Liver (tissue), 9 donors: ENCODE results near the gene RBM18. TPM values are rescaled to one million over a fixed set of nuclear protein-coding genes. Genes with fewer than 3 reads are reported as not detected.

Experiments
- DNase-seq: peaks from one replicate; pipeline ENCODE4 v3.0.0-alpha.2; 2017; ENCODE audit warnings: low spot score
- H3K27ac ChIP-seq, 2 donors: one replicate each; pipeline ENCODE4 v1.7.0; 2013; ENCODE audit warnings: inconsistent platforms in 2 of 2, low read length in 2 of 2, control low read depth in 1 of 2, low read depth in 1 of 2, mild to moderate bottlenecking in 1 of 2
- H3K27me3 ChIP-seq, 4 donors: one replicate each; pipeline versions ENCODE4 v1.6.1 to v1.7.0; 2013; ENCODE audit warnings: low read length in 3 of 4, inconsistent platforms in 1 of 4, mild to moderate bottlenecking in 1 of 4, moderate library complexity in 1 of 4; ENCODE audit not compliant: control insufficient read depth in 4 of 4, insufficient read depth in 4 of 4
- H3K36me3 ChIP-seq, 4 donors: one replicate each; pipeline versions ENCODE4 v1.6.1 to v1.7.0; 2013; ENCODE audit warnings: low read length in 3 of 4, mild to moderate bottlenecking in 3 of 4, low read depth in 1 of 4, moderate library complexity in 1 of 4; ENCODE audit not compliant: control insufficient read depth in 4 of 4, insufficient read depth in 3 of 4
- H3K4me1 ChIP-seq, 4 donors: one replicate each; pipeline versions ENCODE4 v1.6.1 to v1.7.0; 2013; ENCODE audit warnings: low read length in 3 of 4, mild to moderate bottlenecking in 3 of 4, moderate library complexity in 1 of 4; ENCODE audit not compliant: control insufficient read depth in 4 of 4, insufficient read depth in 4 of 4
- H3K4me3 ChIP-seq, 3 donors: one replicate each; pipeline versions ENCODE4 v1.6.1 to v1.7.0; 2013; ENCODE audit warnings: low read length in 3 of 3, control low read depth in 1 of 3, low read depth in 1 of 3, mild to moderate bottlenecking in 1 of 3
- H3K9ac ChIP-seq, 2 donors: one replicate each; pipeline ENCODE4 v1.7.0; 2013; ENCODE audit warnings: low read length in 2 of 2, mild to moderate bottlenecking in 2 of 2, moderate library complexity in 2 of 2, control low read depth in 1 of 2, low read depth in 1 of 2
- H3K9me3 ChIP-seq, 4 donors: one replicate each; pipeline versions ENCODE4 v1.6.1 to v1.7.0; 2013; ENCODE audit warnings: low read length in 3 of 4; ENCODE audit not compliant: control insufficient read depth in 4 of 4
- EGR1 ChIP-seq, 2 donors: IDR thresholded peaks; 2 replicates each; pipeline ENCODE4 v1.6.1; 2016 to 2018; ENCODE audit warnings: antibody characterized with exemption in 2 of 2, low read depth in 2 of 2
- FOXA1 ChIP-seq: IDR thresholded peaks from 2 replicates; pipeline ENCODE4 v1.6.1; 2016; ENCODE audit warnings: antibody characterized with exemption
- FOXA2 ChIP-seq: IDR thresholded peaks from 2 replicates; pipeline ENCODE4 v1.6.1; 2016; ENCODE audit warnings: antibody characterized with exemption
- GABPA ChIP-seq, 2 donors: IDR thresholded peaks in 1 of 2; conservative IDR thresholded peaks in 1 of 2; 2 replicates each; pipeline ENCODE4 v1.6.1; 2016; ENCODE audit warnings: antibody characterized with exemption in 2 of 2, mild to moderate bottlenecking in 1 of 2, moderate library complexity in 1 of 2
- HNF4A ChIP-seq, 2 donors: conservative IDR thresholded peaks; 2 replicates each; pipeline ENCODE4 v1.6.1; 2016; ENCODE audit warnings: antibody characterized with exemption in 2 of 2, mild to moderate bottlenecking in 2 of 2
- HNF4G ChIP-seq: IDR thresholded peaks from 2 replicates; pipeline ENCODE4 v1.6.1; 2016; ENCODE audit warnings: antibody characterized with exemption
- JUND ChIP-seq, 2 donors: IDR thresholded peaks; 2 replicates each; pipeline ENCODE4 v1.6.1; 2016; ENCODE audit warnings: antibody characterized with exemption in 2 of 2
- REST ChIP-seq: IDR thresholded peaks from 2 replicates; pipeline ENCODE4 v1.6.1; 2016; ENCODE audit warnings: antibody characterized with exemption, mild to moderate bottlenecking
- RXRA ChIP-seq, 2 donors: IDR thresholded peaks; 2 replicates each; pipeline ENCODE4 v1.6.1; 2017 to 2018; ENCODE audit warnings: antibody characterized with exemption in 2 of 2, mild to moderate bottlenecking in 1 of 2
- SP1 ChIP-seq: IDR thresholded peaks from 2 replicates; pipeline ENCODE4 v1.6.1; 2018; ENCODE audit warnings: antibody characterized with exemption, mild to moderate bottlenecking
- TAF1 ChIP-seq: conservative IDR thresholded peaks from 2 replicates; pipeline ENCODE4 v1.6.1; 2016; ENCODE audit warnings: antibody characterized with exemption, mild to moderate bottlenecking
- YY1 ChIP-seq: IDR thresholded peaks from 2 replicates; pipeline ENCODE4 v1.6.1; 2016; ENCODE audit warnings: antibody characterized with exemption, mild to moderate bottlenecking
- WGBS: extraction: QIAGEN DNeasy Blood & Tissue Kit; methylation state at CpG from one replicate; pipeline ENCODE4 v1.1.7; 2013; 5-methylcytosine and 5-hydroxymethylcytosine counted together
- polyA plus RNA-seq, 2 donors: library from polyadenylated mRNA; stranded (reverse) in 1 of 2; unstranded in 1 of 2; fragments of 200-250 nt in 1 of 2; fragments of >200 nt in 1 of 2; fragmentation: Nextera tagmentation in 1 of 2; extraction: Ambion mirVana in 1 of 2; gene quantifications; one replicate each; pipeline versions ENCODE4 v1.2.1 to v1.2.3, GENCODE V29; 2013 to 2015
- total RNA-seq, 2 donors: library from RNA; depleted of rRNA; stranded (reverse); fragments of >200 nt; gene quantifications; one replicate each; pipeline ENCODE4 v1.2.3, GENCODE V29; 2014
- TF ChIP-seq, protein P1 (sequence below): IDR thresholded peaks from 2 replicates; pipeline ENCODE4 v1.6.1; 2016; ENCODE audit warnings: antibody characterized with exemption
- TF ChIP-seq, protein P2 (sequence below): IDR thresholded peaks from 2 replicates; pipeline ENCODE4 v1.6.1; 2016; ENCODE audit warnings: antibody characterized with exemption
- TF ChIP-seq, protein P3 (sequence below): fragments of 150-350 bp; IDR thresholded peaks from 2 replicates; pipeline ENCODE4 v1.5.1; 2017; ENCODE audit warnings: improper control_type of control experiment, low read depth, low read length; ENCODE audit not compliant: missing input control
- donor health status: healthy.
- donor health status: healthy.
- donor health status: healthy.
- donor health status: healthy.
- donor health status: healthy.

RBM18 gene
- total and polyA plus RNA-seq, 4 donors: 3.4 to 7.7 (median 5.5) TPM

DNA sequence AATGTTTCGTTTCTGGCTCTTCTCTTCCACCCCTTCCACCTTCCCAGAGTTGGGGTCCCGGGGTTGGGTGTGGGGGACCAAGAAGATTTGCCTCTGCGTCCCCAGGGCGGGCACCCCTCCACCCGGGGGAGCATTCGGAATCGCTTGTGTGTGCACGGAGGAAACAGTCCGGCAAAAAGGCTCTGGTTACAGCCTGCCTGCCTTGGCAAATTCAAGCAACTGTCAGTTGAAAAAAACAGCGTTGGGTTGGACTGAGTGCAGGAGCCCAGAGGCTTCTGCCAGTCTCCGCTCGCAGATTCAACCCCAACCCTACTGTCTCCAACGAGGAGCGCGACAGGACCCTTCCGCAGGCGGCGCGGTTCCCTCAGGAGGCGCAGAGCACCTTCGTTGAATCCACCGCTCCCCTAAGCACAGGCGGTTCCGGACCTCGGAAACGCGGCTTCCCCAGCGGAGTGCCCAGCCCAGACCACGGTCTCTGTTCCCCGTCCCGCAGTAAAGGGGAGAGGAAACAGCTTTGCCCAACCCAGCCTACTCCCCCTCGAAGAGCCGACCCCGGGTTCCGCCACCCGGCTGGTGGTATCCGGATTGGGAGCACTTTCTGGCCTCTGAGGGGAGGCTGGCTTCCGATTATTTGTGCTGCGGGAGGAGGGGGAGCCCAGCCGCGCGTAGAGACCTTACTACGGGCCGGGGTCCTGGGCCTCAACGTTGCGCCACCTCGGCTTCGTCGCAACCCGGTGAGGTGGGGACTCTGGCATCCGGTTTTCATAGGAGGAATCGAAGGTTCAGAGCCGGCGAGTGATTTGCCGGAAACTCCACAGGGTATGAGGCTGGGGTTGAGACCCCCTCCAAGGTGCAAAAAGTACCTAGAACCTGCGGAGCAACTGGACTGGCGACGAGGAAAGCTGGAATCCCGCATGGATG lies 45.4 kb downstream of the RBM18 start (continued):
- TF ChIP-seq, protein P1, sequence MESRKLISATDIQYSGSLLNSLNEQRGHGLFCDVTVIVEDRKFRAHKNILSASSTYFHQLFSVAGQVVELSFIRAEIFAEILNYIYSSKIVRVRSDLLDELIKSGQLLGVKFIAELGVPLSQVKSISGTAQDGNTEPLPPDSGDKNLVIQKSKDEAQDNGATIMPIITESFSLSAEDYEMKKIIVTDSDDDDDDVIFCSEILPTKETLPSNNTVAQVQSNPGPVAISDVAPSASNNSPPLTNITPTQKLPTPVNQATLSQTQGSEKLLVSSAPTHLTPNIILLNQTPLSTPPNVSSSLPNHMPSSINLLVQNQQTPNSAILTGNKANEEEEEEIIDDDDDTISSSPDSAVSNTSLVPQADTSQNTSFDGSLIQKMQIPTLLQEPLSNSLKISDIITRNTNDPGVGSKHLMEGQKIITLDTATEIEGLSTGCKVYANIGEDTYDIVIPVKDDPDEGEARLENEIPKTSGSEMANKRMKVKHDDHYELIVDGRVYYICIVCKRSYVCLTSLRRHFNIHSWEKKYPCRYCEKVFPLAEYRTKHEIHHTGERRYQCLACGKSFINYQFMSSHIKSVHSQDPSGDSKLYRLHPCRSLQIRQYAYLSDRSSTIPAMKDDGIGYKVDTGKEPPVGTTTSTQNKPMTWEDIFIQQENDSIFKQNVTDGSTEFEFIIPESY: no peak
- TF ChIP-seq HNF4G: no peak
- no peak for TF ChIP-seq EGR1 (IDR thresholded peaks at IDR 0.05; ENCODE audit: low read depth in 2 of 2)
- TF ChIP-seq, protein P2, sequence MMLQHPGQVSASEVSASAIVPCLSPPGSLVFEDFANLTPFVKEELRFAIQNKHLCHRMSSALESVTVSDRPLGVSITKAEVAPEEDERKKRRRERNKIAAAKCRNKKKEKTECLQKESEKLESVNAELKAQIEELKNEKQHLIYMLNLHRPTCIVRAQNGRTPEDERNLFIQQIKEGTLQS: no peak

GRCh38 chr9:122218071-122218934 lies 46.3 kb downstream of the RBM18 start:
- H3K9ac ChIP-seq: no peak overlapping the region
- TF ChIP-seq FOXA2 (no peak), HNF4A (conservative IDR thresholded peaks at IDR 0.05) (no peak), REST (no peak), TAF1 (no peak), FOXA1 (no peak), HNF4G (no peak), SP1 (no peak), JUND (IDR thresholded peaks at IDR 0.05) (no peak), RXRA (IDR thresholded peaks at IDR 0.05) (no peak), GABPA (IDR thresholded peaks at IDR 0.05 in 1 of 2, conservative IDR thresholded peaks at IDR 0.05 in 1 of 2) (no peak), YY1 (no peak)
- TF ChIP-seq, protein P3, sequence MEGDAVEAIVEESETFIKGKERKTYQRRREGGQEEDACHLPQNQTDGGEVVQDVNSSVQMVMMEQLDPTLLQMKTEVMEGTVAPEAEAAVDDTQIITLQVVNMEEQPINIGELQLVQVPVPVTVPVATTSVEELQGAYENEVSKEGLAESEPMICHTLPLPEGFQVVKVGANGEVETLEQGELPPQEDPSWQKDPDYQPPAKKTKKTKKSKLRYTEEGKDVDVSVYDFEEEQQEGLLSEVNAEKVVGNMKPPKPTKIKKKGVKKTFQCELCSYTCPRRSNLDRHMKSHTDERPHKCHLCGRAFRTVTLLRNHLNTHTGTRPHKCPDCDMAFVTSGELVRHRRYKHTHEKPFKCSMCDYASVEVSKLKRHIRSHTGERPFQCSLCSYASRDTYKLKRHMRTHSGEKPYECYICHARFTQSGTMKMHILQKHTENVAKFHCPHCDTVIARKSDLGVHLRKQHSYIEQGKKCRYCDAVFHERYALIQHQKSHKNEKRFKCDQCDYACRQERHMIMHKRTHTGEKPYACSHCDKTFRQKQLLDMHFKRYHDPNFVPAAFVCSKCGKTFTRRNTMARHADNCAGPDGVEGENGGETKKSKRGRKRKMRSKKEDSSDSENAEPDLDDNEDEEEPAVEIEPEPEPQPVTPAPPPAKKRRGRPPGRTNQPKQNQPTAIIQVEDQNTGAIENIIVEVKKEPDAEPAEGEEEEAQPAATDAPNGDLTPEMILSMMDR: no peak
- TF ChIP-seq, protein P1: no peak
- TF ChIP-seq, protein P2: no peak

More at GRCh38 chr9:122218071-122218934, 46.3 kb downstream of the RBM18 start:
- Histone ChIP-seq H3K27ac (no peak overlapping the region), H3K36me3 (no peaks in the 10 kb centered on the region), H3K4me3 (peak overlapping the region in 1 of 3 donors; percentile 7), H3K4me1 (peaks cover 6 to 21% (median 18%) of the 10 kb centered on the region in 4 donors), H3K27me3 (peaks cover 0 to 37% (median 17%) of the 10 kb centered on the region in 4 donors), H3K9me3 (peaks cover 0 to 2% (median 0%) of the 10 kb centered on the region in 4 donors)
- WGBS: 32% methylated on average over 11 of the region's 11 CpGs
- DNase-seq: no peak
